WTC11 (cell line): ENCODE measurements around the gene BMP8A. TPM values are rescaled to one million over a fixed set of nuclear protein-coding genes. Genes with fewer than 3 reads are reported as not detected.

Experiments used
- ATAC-seq: fragments of 200-7000 bp; cut with Tn5 transposase; 2 replicates; pipeline ENCODE4 v1.10.0; 2021; ENCODE audit warnings: mild to moderate bottlenecking, moderate library complexity
- CTCF ChIA-PET: fragments of 300-600 bp; sonication (Branson Sonifier 250); formaldehyde crosslinking; loops from one replicate; lab custom pipeline; 2021; ENCODE audit warnings: antibody characterized with exemption; lab: Charles Lee
- POLR2A ChIA-PET: fragments of 350-600 bp; sonication (Branson Sonifier 250); formaldehyde crosslinking; loops from one replicate; lab custom pipeline; 2021; ENCODE audit warnings: antibody characterized with exemption; lab: Charles Lee
- DNase-seq: peaks from one replicate; pipeline ENCODE4 v3.0.0; 2021; ENCODE audit warnings: low spot score
- H3K27ac Mint-ChIP-seq: 2 replicates; pipeline ENCODE4 v1.8.0; 2021; ENCODE audit warnings: mixed read lengths
- H3K27me3 Mint-ChIP-seq: 2 replicates; pipeline ENCODE4 v1.8.0; 2021; ENCODE audit warnings: low read depth, mild to moderate bottlenecking, moderate library complexity, mixed read lengths
- H3K36me3 Mint-ChIP-seq: 2 replicates; pipeline ENCODE4 v1.8.0; 2021; ENCODE audit warnings: mixed read lengths
- H3K4me1 Mint-ChIP-seq: 2 replicates; pipeline ENCODE4 v1.8.0; 2022; ENCODE audit warnings: mixed read lengths
- H3K4me3 Mint-ChIP-seq: 2 replicates; pipeline ENCODE4 v1.8.0; 2021; ENCODE audit warnings: mild to moderate bottlenecking, moderate library complexity, mixed read lengths
- H3K9me3 Mint-ChIP-seq: 2 replicates; pipeline ENCODE4 v1.8.0; 2021; ENCODE audit warnings: mixed read lengths
- CBFB ChIP-seq: sonication (generic); formaldehyde crosslinking; IDR thresholded peaks from 2 replicates; pipeline ENCODE4 v1.8.1; 2022; ENCODE audit warnings: mild to moderate bottlenecking, low read depth, missing genetic modification reagents
- CREM ChIP-seq: sonication (generic); formaldehyde crosslinking; IDR thresholded peaks from 2 replicates; pipeline ENCODE4 v1.8.1; 2022; ENCODE audit warnings: mild to moderate bottlenecking, missing genetic modification reagents, moderate library complexity
- EMX1 ChIP-seq: fragments of 250-450 bp; sonication (Bioruptor Pico); IDR thresholded peaks from 2 replicates; pipeline ENCODE4 v1.8.0; 2021; ENCODE audit warnings: mild to moderate bottlenecking
- FOXK1 ChIP-seq: sonication (generic); formaldehyde crosslinking; IDR thresholded peaks from 2 replicates; pipeline ENCODE4 v1.8.0; 2022; ENCODE audit warnings: mild to moderate bottlenecking, moderate library complexity, missing genetic modification reagents
- FOXP1 ChIP-seq: sonication (generic); formaldehyde crosslinking; IDR thresholded peaks from 2 replicates; pipeline ENCODE4 v1.8.0; 2022; ENCODE audit warnings: missing genetic modification reagents, mild to moderate bottlenecking, moderate library complexity, borderline replicate concordance
- HMGA2 ChIP-seq: fragments of 250-450 bp; sonication (Bioruptor Pico); IDR thresholded peaks from 2 replicates; pipeline ENCODE4 v1.4.0; 2021; ENCODE audit warnings: mild to moderate bottlenecking, moderate library complexity
- NFE2L1 ChIP-seq: sonication (generic); formaldehyde crosslinking; IDR thresholded peaks from 2 replicates; pipeline ENCODE4 v1.8.1; 2023; ENCODE audit warnings: missing genetic modification reagents
- OVOL2 ChIP-seq: fragments of 250-450 bp; sonication (Bioruptor Pico); IDR thresholded peaks from 2 replicates; pipeline ENCODE4 v1.9.0; 2021; ENCODE audit warnings: mild to moderate bottlenecking, borderline replicate concordance
- RELA ChIP-seq: sonication (generic); formaldehyde crosslinking; IDR thresholded peaks from 2 replicates; pipeline ENCODE4 v1.8.1; 2022; ENCODE audit warnings: missing genetic modification reagents, mild to moderate bottlenecking, borderline replicate concordance
- SMAD4 ChIP-seq: sonication (generic); formaldehyde crosslinking; IDR thresholded peaks from 2 replicates; pipeline ENCODE4 v1.8.0; 2022; ENCODE audit warnings: mild to moderate bottlenecking, missing genetic modification reagents
- TEAD4 ChIP-seq: sonication (generic); formaldehyde crosslinking; IDR thresholded peaks from 2 replicates; pipeline ENCODE4 v1.8.0; 2022; ENCODE audit warnings: mild to moderate bottlenecking, missing genetic modification reagents
- ZNF671 ChIP-seq: fragments of 250-450 bp; sonication (Bioruptor Pico); IDR thresholded peaks from 2 replicates; pipeline ENCODE4 v1.8.0; 2021; ENCODE audit warnings: mild to moderate bottlenecking
- total RNA-seq: library from RNA; stranded (reverse); gene quantifications from 3 replicates; pipeline ENCODE4 v1.2.3, GENCODE V29; 2021
- TF ChIP-seq, protein P1 (sequence below): sonication (generic); formaldehyde crosslinking; IDR thresholded peaks from 2 replicates; pipeline ENCODE4 v1.8.1; 2023; ENCODE audit warnings: mild to moderate bottlenecking, missing genetic modification reagents, borderline replicate concordance
- TF ChIP-seq, protein P2 (sequence below): sonication (generic); formaldehyde crosslinking; IDR thresholded peaks from 2 replicates; pipeline ENCODE4 v1.8.1; 2022; ENCODE audit warnings: mild to moderate bottlenecking, moderate library complexity, missing genetic modification reagents
- TF ChIP-seq, protein P3 (sequence below): sonication (generic); formaldehyde crosslinking; IDR thresholded peaks from 2 replicates; pipeline ENCODE4 v1.8.0; 2022; ENCODE audit warnings: missing genetic modification reagents
- TF ChIP-seq, protein P4 (sequence below): fragments of 200-600 bp; IDR thresholded peaks from 2 replicates; pipeline ENCODE4 v1.8.0; 2022; ENCODE audit warnings: antibody characterized with exemption
- TF ChIP-seq, protein P5 (sequence below): fragments of 250-450 bp; sonication (Bioruptor Pico); conservative IDR thresholded peaks from 2 replicates; pipeline ENCODE4 v1.9.0; 2021; ENCODE audit warnings: mild to moderate bottlenecking
- TF ChIP-seq, protein P6 (sequence below): sonication (generic); formaldehyde crosslinking; IDR thresholded peaks from 2 replicates; pipeline ENCODE4 v1.8.0; 2022; ENCODE audit warnings: mild to moderate bottlenecking, missing genetic modification reagents
- TF ChIP-seq, protein P7 (sequence below): sonication (generic); formaldehyde crosslinking; IDR thresholded peaks from 2 replicates; pipeline ENCODE4 v1.8.1; 2023; ENCODE audit warnings: mild to moderate bottlenecking, missing genetic modification reagents, moderate library complexity

BMP8A gene
- total RNA-seq, 1 experiment from 2014 or later = 0.94 TPM

DNA sequence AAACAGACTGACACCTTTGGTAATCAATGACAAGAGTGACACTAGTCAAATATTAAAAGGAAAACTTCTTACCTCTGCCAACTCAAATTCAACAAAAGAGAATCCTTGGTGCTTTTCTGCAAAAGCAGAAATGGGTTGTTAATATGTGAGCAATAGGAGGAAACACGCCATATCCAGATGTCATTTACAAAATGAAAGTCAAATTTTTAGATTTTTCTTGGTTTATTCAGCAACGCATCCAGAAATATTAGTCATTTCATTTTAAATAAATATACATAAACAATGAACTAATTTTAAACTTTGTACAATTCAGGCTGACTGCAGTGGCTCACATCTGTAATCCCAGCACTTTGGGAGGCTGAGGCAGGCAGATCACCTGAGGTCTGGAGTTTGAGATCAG lies 62.8 kb downstream of the BMP8A start (continued):
- TF ChIP-seq, protein P1, sequence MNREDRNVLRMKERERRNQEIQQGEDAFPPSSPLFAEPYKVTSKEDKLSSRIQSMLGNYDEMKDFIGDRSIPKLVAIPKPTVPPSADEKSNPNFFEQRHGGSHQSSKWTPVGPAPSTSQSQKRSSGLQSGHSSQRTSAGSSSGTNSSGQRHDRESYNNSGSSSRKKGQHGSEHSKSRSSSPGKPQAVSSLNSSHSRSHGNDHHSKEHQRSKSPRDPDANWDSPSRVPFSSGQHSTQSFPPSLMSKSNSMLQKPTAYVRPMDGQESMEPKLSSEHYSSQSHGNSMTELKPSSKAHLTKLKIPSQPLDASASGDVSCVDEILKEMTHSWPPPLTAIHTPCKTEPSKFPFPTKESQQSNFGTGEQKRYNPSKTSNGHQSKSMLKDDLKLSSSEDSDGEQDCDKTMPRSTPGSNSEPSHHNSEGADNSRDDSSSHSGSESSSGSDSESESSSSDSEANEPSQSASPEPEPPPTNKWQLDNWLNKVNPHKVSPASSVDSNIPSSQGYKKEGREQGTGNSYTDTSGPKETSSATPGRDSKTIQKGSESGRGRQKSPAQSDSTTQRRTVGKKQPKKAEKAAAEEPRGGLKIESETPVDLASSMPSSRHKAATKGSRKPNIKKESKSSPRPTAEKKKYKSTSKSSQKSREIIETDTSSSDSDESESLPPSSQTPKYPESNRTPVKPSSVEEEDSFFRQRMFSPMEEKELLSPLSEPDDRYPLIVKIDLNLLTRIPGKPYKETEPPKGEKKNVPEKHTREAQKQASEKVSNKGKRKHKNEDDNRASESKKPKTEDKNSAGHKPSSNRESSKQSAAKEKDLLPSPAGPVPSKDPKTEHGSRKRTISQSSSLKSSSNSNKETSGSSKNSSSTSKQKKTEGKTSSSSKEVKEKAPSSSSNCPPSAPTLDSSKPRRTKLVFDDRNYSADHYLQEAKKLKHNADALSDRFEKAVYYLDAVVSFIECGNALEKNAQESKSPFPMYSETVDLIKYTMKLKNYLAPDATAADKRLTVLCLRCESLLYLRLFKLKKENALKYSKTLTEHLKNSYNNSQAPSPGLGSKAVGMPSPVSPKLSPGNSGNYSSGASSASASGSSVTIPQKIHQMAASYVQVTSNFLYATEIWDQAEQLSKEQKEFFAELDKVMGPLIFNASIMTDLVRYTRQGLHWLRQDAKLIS (CRISPR knock-in tag) = no peak
- TF ChIP-seq FOXP1 (CRISPR knock-in tag) (no peak), RELA (CRISPR knock-in tag) (no peak), HMGA2 (CRISPR knock-in tag) (no peak)
- TF ChIP-seq, protein P2, sequence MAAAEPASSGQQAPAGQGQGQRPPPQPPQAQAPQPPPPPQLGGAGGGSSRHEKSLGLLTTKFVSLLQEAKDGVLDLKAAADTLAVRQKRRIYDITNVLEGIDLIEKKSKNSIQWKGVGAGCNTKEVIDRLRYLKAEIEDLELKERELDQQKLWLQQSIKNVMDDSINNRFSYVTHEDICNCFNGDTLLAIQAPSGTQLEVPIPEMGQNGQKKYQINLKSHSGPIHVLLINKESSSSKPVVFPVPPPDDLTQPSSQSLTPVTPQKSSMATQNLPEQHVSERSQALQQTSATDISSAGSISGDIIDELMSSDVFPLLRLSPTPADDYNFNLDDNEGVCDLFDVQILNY = no peak

DNA sequence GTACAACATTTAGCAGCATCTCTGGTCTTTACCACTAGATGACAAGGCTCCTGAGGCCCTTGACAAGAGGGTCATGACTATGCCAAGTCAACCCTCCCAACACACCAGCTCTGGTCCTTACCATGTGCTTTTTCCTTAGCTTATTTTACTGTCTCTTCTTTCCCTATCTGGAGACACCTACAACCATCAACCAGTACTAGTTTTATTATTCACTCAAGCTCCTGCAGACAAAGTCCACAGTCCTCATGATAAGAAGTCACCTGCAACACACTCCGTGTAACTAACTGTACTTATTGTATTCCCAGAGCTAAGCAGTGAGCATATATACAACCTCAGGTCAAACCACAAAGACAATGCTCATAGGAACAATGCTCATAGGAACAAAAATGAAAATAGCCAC lies 69.8 kb downstream of the BMP8A start:
- POLR2A ChIA-PET = no interaction called here
- CTCF ChIA-PET = no interaction called here
- peaks cover 74% of the 10 kb centered on the region for H3K36me3 Mint-ChIP-seq
- TF ChIP-seq, protein P3, sequence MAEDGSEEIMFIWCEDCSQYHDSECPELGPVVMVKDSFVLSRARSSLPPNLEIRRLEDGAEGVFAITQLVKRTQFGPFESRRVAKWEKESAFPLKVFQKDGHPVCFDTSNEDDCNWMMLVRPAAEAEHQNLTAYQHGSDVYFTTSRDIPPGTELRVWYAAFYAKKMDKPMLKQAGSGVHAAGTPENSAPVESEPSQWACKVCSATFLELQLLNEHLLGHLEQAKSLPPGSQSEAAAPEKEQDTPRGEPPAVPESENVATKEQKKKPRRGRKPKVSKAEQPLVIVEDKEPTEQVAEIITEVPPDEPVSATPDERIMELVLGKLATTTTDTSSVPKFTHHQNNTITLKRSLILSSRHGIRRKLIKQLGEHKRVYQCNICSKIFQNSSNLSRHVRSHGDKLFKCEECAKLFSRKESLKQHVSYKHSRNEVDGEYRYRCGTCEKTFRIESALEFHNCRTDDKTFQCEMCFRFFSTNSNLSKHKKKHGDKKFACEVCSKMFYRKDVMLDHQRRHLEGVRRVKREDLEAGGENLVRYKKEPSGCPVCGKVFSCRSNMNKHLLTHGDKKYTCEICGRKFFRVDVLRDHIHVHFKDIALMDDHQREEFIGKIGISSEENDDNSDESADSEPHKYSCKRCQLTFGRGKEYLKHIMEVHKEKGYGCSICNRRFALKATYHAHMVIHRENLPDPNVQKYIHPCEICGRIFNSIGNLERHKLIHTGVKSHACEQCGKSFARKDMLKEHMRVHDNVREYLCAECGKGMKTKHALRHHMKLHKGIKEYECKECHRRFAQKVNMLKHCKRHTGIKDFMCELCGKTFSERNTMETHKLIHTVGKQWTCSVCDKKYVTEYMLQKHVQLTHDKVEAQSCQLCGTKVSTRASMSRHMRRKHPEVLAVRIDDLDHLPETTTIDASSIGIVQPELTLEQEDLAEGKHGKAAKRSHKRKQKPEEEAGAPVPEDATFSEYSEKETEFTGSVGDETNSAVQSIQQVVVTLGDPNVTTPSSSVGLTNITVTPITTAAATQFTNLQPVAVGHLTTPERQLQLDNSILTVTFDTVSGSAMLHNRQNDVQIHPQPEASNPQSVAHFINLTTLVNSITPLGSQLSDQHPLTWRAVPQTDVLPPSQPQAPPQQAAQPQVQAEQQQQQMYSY (CRISPR knock-in tag) = no peak
- TF ChIP-seq FOXK1 (CRISPR knock-in tag) (no peak), EMX1 (CRISPR knock-in tag) (no peak), FOXP1 (CRISPR knock-in tag) (no peak)
- H3K27ac Mint-ChIP-seq = no peak overlapping the region
- no peaks in the 10 kb centered on the region for H3K4me1 Mint-ChIP-seq
- ATAC-seq (no peak), DNase-seq (no peak)
- no peaks in the 10 kb centered on the region for H3K27me3 Mint-ChIP-seq
- H3K9me3 Mint-ChIP-seq = no peaks in the 10 kb centered on the region
- H3K4me3 Mint-ChIP-seq = no peak overlapping the region

DNA sequence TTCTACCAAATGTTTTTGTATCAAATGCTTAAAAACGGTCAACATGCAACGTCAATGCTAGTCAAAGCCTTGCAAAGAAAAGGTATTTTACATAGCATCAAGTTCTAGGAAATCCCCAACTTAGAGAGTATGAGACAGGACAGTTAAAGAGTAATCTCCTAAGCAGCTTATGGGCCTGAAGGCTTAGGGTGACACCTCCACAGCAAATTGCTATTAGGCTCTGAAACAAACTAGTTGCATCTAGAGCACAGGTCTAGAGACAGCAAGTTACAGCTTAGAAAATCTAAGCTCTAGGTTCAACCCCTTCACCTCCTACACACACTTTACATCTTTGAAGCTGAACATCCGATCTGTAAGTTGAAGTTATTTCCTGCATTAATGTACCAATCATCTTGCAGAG lies 71.5 kb downstream of the BMP8A start:
- Mint-ChIP-seq H3K9me3 (no peaks in the 10 kb centered on the region), H3K27me3 (no peaks in the 10 kb centered on the region), H3K4me1 (no peaks in the 10 kb centered on the region), H3K4me3 (no peak overlapping the region), H3K36me3 (peaks cover 90% of the 10 kb centered on the region), H3K27ac (no peak overlapping the region)
- ATAC-seq (no peak), DNase-seq (no peak)
- CTCF ChIA-PET = no interaction called here
- TF ChIP-seq TEAD4 (CRISPR knock-in tag) (no peak), EMX1 (CRISPR knock-in tag) (no peak), SMAD4 (CRISPR knock-in tag) (no peak), ZNF671 (no peak), NFE2L1 (CRISPR knock-in tag) (no peak), OVOL2 (CRISPR knock-in tag) (no peak), CBFB (no peak), CREM (CRISPR knock-in tag) (no peak), HMGA2 (CRISPR knock-in tag) (no peak)
- TF ChIP-seq, protein P4, sequence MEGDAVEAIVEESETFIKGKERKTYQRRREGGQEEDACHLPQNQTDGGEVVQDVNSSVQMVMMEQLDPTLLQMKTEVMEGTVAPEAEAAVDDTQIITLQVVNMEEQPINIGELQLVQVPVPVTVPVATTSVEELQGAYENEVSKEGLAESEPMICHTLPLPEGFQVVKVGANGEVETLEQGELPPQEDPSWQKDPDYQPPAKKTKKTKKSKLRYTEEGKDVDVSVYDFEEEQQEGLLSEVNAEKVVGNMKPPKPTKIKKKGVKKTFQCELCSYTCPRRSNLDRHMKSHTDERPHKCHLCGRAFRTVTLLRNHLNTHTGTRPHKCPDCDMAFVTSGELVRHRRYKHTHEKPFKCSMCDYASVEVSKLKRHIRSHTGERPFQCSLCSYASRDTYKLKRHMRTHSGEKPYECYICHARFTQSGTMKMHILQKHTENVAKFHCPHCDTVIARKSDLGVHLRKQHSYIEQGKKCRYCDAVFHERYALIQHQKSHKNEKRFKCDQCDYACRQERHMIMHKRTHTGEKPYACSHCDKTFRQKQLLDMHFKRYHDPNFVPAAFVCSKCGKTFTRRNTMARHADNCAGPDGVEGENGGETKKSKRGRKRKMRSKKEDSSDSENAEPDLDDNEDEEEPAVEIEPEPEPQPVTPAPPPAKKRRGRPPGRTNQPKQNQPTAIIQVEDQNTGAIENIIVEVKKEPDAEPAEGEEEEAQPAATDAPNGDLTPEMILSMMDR = no peak
- TF ChIP-seq, protein P5, sequence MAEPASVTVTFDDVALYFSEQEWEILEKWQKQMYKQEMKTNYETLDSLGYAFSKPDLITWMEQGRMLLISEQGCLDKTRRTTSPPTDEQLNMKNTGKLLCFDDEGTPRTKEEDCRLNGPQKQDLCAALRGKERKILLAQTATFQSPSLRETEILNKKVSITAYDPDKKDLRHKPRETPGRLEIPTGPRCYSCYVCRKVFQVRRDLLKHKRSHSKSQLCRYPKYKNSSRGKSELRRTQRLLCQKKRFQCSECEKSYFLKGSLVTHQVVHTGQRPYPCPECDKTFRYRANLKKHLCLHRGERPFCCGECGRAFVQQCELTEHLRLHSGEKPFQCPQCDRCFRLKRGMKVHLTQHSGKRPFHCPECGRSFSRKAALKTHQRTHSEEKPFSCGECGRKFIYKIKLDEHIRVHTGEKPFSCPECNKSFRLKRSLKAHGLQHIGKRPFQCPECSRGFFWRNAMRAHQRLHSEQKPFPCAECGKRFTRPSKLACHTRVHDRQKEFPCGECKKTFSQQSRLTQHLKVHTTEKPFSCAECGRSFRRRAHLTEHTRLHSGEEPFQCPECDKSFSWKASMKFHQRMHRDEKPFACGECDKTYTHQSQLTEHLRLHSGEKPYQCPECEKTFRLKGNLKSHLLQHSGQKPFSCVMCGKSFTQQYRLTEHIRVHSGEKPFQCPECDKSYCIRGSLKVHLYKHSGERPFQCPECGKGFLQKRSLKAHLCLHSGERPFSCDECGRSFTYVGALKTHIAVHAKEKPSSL (CRISPR knock-in tag) = no peak
- TF ChIP-seq, protein P6, sequence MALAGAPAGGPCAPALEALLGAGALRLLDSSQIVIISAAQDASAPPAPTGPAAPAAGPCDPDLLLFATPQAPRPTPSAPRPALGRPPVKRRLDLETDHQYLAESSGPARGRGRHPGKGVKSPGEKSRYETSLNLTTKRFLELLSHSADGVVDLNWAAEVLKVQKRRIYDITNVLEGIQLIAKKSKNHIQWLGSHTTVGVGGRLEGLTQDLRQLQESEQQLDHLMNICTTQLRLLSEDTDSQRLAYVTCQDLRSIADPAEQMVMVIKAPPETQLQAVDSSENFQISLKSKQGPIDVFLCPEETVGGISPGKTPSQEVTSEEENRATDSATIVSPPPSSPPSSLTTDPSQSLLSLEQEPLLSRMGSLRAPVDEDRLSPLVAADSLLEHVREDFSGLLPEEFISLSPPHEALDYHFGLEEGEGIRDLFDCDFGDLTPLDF (CRISPR knock-in tag) = no peak
- TF ChIP-seq, protein P7, sequence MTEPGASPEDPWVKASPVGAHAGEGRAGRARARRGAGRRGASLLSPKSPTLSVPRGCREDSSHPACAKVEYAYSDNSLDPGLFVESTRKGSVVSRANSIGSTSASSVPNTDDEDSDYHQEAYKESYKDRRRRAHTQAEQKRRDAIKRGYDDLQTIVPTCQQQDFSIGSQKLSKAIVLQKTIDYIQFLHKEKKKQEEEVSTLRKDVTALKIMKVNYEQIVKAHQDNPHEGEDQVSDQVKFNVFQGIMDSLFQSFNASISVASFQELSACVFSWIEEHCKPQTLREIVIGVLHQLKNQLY (CRISPR knock-in tag) = no peak
- POLR2A ChIA-PET = no interaction called here
